ENCODE measurements around the gene ATP11A.

The ATP11A gene

GRCh38 chr13:112696869-112697465 is 7.1 kb downstream of the ATP11A start:
- no peak overlapping the region for H3K4me3 ChIP-seq (IDR thresholded peaks at IDR 0.05; ENCODE audit: insufficient read depth, low read depth, low read length)
- no peak overlapping the region for H3K4me2 ChIP-seq
- H3K27me3 ChIP-seq (ENCODE audit: insufficient read depth, low read depth), result no peaks in the 10 kb centered on the region
- no peak overlapping the region for H3K27ac ChIP-seq
- H3K4me1 ChIP-seq (ENCODE audit: low read depth, poor library complexity, severe bottlenecking), result peaks cover 9% of the 10 kb centered on the region
- no peak overlapping the region for H2AFZ ChIP-seq (ENCODE audit: low read depth)
- no peaks in the 10 kb centered on the region for H4K20me1 ChIP-seq (ENCODE audit: insufficient read depth)
- no peak overlapping the region for H3K9ac ChIP-seq
- H3K36me3 ChIP-seq (ENCODE audit: insufficient read depth), result no peaks in the 10 kb centered on the region
- TF ChIP-seq CTCF (conservative IDR thresholded peaks at IDR 0.05; ENCODE audit: low read depth, low read length), result no peak
- H3K79me2 ChIP-seq (ENCODE audit: insufficient read depth, low read depth), result peaks cover 39% of the 10 kb centered on the region

GRCh38 chr13:112697756-112698655 is 8.2 kb downstream of the ATP11A start:
- H4K20me1 ChIP-seq (ENCODE audit: insufficient read depth), result no peaks in the 10 kb centered on the region
- no peak overlapping the region for H2AFZ ChIP-seq (ENCODE audit: low read depth)
- no peak overlapping the region for H3K27ac ChIP-seq
- H3K4me3 ChIP-seq (IDR thresholded peaks at IDR 0.05; ENCODE audit: insufficient read depth, low read depth, low read length), result no peak overlapping the region
- no peaks in the 10 kb centered on the region for H3K4me1 ChIP-seq (ENCODE audit: low read depth, poor library complexity, severe bottlenecking)
- no peak for TF ChIP-seq CTCF (conservative IDR thresholded peaks at IDR 0.05; ENCODE audit: low read depth, low read length)
- no peak overlapping the region for H3K4me2 ChIP-seq
- H3K27me3 ChIP-seq (ENCODE audit: insufficient read depth, low read depth), result no peaks in the 10 kb centered on the region
- H3K79me2 ChIP-seq (ENCODE audit: insufficient read depth, low read depth), result peaks cover 31% of the 10 kb centered on the region
- H3K9ac ChIP-seq, result no peak overlapping the region
- no peaks in the 10 kb centered on the region for H3K36me3 ChIP-seq (ENCODE audit: insufficient read depth)

- H3K27ac ChIP-seq, result no peak overlapping the region
- H3K4me3 ChIP-seq (IDR thresholded peaks at IDR 0.05; ENCODE audit: insufficient read depth, low read depth, low read length), result no peak overlapping the region
- peaks cover 22% of the 10 kb centered on the region; the same call in 1 of the 2 replicates for H3K79me2 ChIP-seq (ENCODE audit: insufficient read depth, low read depth)
- H3K36me3 ChIP-seq (ENCODE audit: insufficient read depth), result no peaks in the 10 kb centered on the region
- no peak for TF ChIP-seq CTCF (conservative IDR thresholded peaks at IDR 0.05; ENCODE audit: low read depth, low read length)
- no peaks in the 10 kb centered on the region for H4K20me1 ChIP-seq (ENCODE audit: insufficient read depth)
- H3K4me1 ChIP-seq (ENCODE audit: low read depth, poor library complexity, severe bottlenecking), result no peaks in the 10 kb centered on the region
- H3K9ac ChIP-seq, result no peak overlapping the region
- H3K4me2 ChIP-seq, result no peak overlapping the region
- no peaks in the 10 kb centered on the region for H3K27me3 ChIP-seq (ENCODE audit: insufficient read depth, low read depth)
- no peak overlapping the region for H2AFZ ChIP-seq (ENCODE audit: low read depth)
Observed at GRCh38 chr13:112699322-112699918, 9.6 kb downstream of the ATP11A start.

- H3K27ac ChIP-seq, result no peak overlapping the region
- H3K79me2 ChIP-seq (ENCODE audit: insufficient read depth, low read depth), result peaks cover 22% of the 10 kb centered on the region; the same call in 1 of the 2 replicates
- H2AFZ ChIP-seq (ENCODE audit: low read depth), result no peak overlapping the region
- no peak overlapping the region for H3K4me3 ChIP-seq (IDR thresholded peaks at IDR 0.05; ENCODE audit: insufficient read depth, low read depth, low read length)
- TF ChIP-seq CTCF (conservative IDR thresholded peaks at IDR 0.05; ENCODE audit: low read depth, low read length), result no peak
- no peak overlapping the region for H3K4me2 ChIP-seq
- no peaks in the 10 kb centered on the region for H4K20me1 ChIP-seq (ENCODE audit: insufficient read depth)
- no peaks in the 10 kb centered on the region for H3K4me1 ChIP-seq (ENCODE audit: low read depth, poor library complexity, severe bottlenecking)
- no peaks in the 10 kb centered on the region for H3K36me3 ChIP-seq (ENCODE audit: insufficient read depth)
- no peaks in the 10 kb centered on the region for H3K27me3 ChIP-seq (ENCODE audit: insufficient read depth, low read depth)
- no peak overlapping the region for H3K9ac ChIP-seq
Observed at GRCh38 chr13:112700291-112701060, 10.6 kb downstream of the ATP11A start.
